Effector memory CD4-positive, alpha-beta T cell (primary cell): ENCODE data around the gene FBXO4.

Experiments
- DNase-seq, 3 donors: peaks; one replicate each; pipeline ENCODE4 v3.0.0-alpha.2; 2020
- H3K27ac ChIP-seq: 2 replicates; pipeline ENCODE4 v1.7.0; 2013; ENCODE audit warnings: mild to moderate bottlenecking, low read length, moderate library complexity; ENCODE audit not compliant: insufficient read depth, poor library complexity, severe bottlenecking
- H3K27me3 ChIP-seq: replicated peaks from 2 replicates; pipeline ENCODE4 v1.7.0; 2013; ENCODE audit warnings: mild to moderate bottlenecking, low read length; ENCODE audit not compliant: insufficient read depth, control insufficient read depth, poor library complexity, severe bottlenecking
- H3K36me3 ChIP-seq: 2 replicates; pipeline ENCODE4 v1.7.0; 2013; ENCODE audit warnings: mild to moderate bottlenecking, low read length, moderate library complexity; ENCODE audit not compliant: control insufficient read depth, insufficient read depth
- H3K4me1 ChIP-seq: 2 replicates; pipeline ENCODE4 v1.7.0; 2013; ENCODE audit warnings: low read length, mild to moderate bottlenecking; ENCODE audit not compliant: control insufficient read depth, insufficient read depth, poor library complexity, severe bottlenecking
- H3K4me3 ChIP-seq: 2 replicates; pipeline ENCODE4 v1.7.0; 2013; ENCODE audit warnings: low read length, low read depth, mild to moderate bottlenecking; ENCODE audit not compliant: insufficient read depth, poor library complexity, severe bottlenecking
- H3K9me3 ChIP-seq: 2 replicates; pipeline ENCODE4 v1.7.0; 2013; ENCODE audit warnings: mild to moderate bottlenecking, low read length, moderate library complexity; ENCODE audit not compliant: control insufficient read depth

The FBXO4 gene

DNA sequence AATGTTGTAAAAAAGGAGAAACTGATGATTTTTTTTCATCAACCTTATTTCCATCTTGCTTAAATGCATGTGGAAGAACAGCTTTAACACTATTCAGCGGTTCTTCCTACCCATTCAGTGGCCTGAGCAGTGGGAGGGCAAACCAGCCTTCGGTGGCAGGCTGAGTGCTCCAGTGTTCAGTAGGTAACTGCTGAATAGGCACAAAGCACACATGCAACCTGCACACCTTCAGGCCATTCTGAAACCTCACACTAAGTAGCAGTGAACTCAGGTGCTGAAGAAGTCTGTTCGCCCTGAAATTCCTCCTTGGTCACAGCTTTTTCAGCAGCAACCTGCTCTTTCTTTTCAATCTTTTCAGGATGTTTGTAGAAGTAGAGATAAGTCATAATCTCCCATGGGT, 26.1 kb downstream of the FBXO4 start:
- Histone ChIP-seq H3K27ac (no peak overlapping the region), H3K9me3 (no peaks in the 10 kb centered on the region), H3K36me3 (no peaks in the 10 kb centered on the region), H3K4me3 (no peak overlapping the region), H3K4me1 (no peaks in the 10 kb centered on the region), H3K27me3 (no peaks in the 10 kb centered on the region)
- no peak for DNase-seq

DNA sequence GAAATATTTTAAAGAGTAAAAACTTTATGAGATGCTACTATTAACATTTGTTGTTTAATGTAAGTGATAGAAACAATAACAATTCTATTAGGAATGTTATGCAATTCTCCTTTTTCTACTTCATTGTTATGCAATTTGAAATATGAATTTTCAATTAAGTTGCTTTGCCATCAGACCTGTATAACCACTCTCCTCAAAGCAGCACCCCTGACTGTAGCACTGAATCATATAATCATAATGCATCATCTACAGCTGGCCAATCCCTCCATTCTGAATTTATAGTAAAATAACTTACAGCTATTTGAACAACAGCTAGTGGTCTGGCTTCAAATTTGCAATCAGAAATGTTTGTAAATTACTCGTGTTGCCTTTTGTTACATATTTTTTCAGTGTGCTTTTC, 29.2 kb downstream of the FBXO4 start:
- Histone ChIP-seq H3K27me3 (no peaks in the 10 kb centered on the region), H3K36me3 (no peaks in the 10 kb centered on the region), H3K9me3 (peaks cover 1% of the 10 kb centered on the region), H3K4me1 (no peaks in the 10 kb centered on the region), H3K4me3 (no peak overlapping the region), H3K27ac (no peak overlapping the region)
- DNase-seq, result no peak

DNA sequence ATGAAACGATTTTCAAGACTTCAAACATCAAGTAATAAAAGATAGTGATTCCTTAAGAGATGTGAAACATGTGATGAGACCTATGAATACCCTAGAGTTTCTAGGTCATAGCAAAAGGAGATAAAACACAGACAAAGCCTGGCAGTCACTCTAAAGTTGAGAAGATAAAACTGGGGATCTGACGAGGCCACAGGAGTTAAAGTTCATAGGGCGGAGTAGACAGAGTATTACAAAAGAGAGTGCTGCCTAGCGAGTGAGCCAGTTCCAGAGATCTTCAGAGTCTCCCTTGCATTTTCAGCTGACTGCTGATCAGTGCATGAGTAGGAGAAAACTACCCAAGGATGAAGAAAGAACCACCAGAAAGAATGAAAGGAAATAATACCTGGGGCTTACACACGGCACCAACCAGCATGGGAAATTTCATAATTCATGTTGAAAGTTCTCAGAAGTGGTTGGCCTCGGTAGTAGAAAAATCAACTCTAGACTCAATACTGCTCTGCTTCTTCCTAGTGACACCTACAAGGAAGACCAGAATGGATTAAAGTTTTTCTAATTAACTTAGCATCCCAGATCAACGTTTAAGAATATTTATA, 30.4 kb downstream of the FBXO4 start:
- Histone ChIP-seq H3K27me3 (no peaks in the 10 kb centered on the region), H3K36me3 (no peaks in the 10 kb centered on the region), H3K27ac (no peak overlapping the region), H3K4me1 (no peaks in the 10 kb centered on the region), H3K4me3 (no peak overlapping the region), H3K9me3 (peaks cover 6% of the 10 kb centered on the region)
- DNase-seq, result no peak

DNA sequence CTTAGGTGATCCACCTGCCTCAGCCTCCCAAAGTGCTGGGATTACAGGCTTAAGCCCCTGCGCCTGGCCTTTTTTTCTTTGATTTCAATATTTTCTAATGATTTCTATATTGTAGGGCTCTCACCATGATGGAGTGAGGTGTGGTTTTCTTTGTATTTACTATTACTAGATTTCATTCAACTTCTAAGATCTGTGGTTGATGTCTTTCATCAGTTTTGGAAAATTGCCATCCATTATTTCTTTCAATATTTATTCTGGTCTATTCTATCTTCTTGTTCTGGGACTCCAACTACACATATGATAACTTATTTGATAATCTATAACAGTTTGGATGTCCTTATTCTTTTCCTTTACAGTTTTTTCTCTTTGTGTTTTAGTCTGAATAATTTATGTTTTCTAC, 31.9 kb downstream of the FBXO4 start:
- no peaks in the 10 kb centered on the region for H3K36me3 ChIP-seq
- H3K4me3 ChIP-seq, result no peak overlapping the region
- no peak overlapping the region for H3K27ac ChIP-seq

DNA sequence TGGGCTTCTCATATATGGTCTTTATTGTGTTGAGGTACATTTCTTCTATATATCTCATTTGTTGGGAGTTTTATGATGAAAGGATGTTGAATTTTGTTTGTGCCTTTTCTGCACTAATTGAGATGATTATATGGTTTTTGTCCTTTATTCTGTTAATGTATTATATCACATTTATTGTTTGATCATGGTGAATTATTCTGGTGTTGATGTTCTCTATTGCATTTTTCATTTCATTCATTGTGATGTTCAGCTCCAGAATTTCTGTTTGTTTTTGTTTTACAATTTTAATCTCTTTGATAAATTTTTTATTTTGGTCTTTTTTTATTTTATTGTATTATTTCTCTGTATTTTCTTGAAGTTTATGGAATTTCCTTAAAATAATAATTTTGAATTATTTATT, 35.4 kb downstream of the FBXO4 start:
- Histone ChIP-seq H3K4me3 (no peak overlapping the region), H3K36me3 (no peaks in the 10 kb centered on the region), H3K9me3 (peaks cover 14% of the 10 kb centered on the region), H3K27ac (no peak overlapping the region), H3K4me1 (no peaks in the 10 kb centered on the region), H3K27me3 (no peaks in the 10 kb centered on the region)
- DNase-seq, result no peak

More for the DNA sequence above, 31.9 kb downstream of the FBXO4 start:
- no peak for DNase-seq
- Histone ChIP-seq H3K4me1 (no peaks in the 10 kb centered on the region), H3K27me3 (no peaks in the 10 kb centered on the region), H3K9me3 (peaks cover 14% of the 10 kb centered on the region)

- no peaks in the 10 kb centered on the region for H3K36me3 ChIP-seq
- H3K27me3 ChIP-seq, result no peaks in the 10 kb centered on the region
- H3K4me3 ChIP-seq, result no peak overlapping the region
These were observed 36.7 kb downstream of the FBXO4 start for GRCh38 chr5:41961736-41962135.

DNA sequence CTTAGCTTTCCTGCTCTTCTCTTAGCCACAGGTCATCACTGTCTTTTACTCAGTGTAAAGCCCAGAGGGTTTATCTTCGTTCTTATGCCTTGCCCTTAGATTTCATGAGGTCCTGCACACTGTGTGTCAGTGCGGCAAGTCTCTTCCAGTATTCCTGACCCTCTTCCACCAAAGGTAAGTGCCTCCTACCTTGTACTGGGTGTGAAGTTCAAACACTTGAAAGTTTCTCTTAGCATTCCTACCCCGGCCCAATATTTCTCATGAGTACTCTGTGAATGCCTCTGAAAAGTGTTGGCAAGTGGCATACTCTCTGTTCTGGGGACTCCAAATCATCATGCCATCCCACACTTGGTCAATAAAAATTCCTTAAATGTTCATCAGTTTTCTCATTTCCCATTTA, 37.4 kb downstream of the FBXO4 start:
- Histone ChIP-seq H3K4me3 (no peak overlapping the region), H3K27ac (no peak overlapping the region), H3K4me1 (no peaks in the 10 kb centered on the region), H3K9me3 (peaks cover 14% of the 10 kb centered on the region), H3K27me3 (no peaks in the 10 kb centered on the region), H3K36me3 (no peaks in the 10 kb centered on the region)
- no peak for DNase-seq

More at GRCh38 chr5:41961736-41962135, 36.7 kb downstream of the FBXO4 start:
- Histone ChIP-seq H3K9me3 (peaks cover 14% of the 10 kb centered on the region), H3K4me1 (no peaks in the 10 kb centered on the region), H3K27ac (no peak overlapping the region)
- DNase-seq, result no peak

DNA sequence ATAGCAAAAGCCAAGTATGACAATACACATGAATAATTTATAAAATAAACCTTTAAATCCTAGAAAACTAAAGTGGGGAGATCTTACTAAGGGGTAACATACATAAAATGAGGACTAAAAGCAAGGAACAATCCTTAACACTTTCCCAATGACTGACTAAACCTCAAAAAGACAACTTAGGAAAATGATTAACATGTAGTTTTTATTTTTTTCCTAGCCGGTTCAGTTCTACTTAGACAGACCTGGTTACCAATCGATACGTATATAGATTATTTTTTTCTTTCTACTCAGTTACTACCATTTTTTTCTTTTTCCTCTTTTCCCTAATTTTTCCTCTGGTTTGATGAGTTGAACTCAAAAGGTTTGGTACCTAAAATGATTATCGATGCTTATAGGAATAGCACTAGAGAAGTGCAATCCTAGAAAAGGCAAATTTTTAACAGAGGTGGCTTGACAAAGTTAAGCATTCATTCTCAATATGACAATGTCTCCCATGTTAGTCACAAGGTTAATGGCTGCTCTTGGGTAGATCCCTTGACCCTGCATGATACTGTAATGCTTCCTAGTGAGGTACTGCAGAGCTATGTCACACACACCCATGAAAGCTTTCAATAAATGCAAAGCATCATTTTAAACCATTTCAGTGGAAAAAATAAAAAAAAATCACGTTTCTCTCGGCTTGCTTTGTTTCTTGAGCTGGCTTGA, 41.5 kb downstream of the FBXO4 start:
- H3K9me3 ChIP-seq, result peaks cover under 1% of the 10 kb centered on the region
- no peaks in the 10 kb centered on the region for H3K4me1 ChIP-seq
- H3K36me3 ChIP-seq, result no peaks in the 10 kb centered on the region
- H3K27me3 ChIP-seq, result no peaks in the 10 kb centered on the region
- DNase-seq, result no peak
- H3K27ac ChIP-seq, result no peak overlapping the region
- H3K4me3 ChIP-seq, result no peak overlapping the region

DNA sequence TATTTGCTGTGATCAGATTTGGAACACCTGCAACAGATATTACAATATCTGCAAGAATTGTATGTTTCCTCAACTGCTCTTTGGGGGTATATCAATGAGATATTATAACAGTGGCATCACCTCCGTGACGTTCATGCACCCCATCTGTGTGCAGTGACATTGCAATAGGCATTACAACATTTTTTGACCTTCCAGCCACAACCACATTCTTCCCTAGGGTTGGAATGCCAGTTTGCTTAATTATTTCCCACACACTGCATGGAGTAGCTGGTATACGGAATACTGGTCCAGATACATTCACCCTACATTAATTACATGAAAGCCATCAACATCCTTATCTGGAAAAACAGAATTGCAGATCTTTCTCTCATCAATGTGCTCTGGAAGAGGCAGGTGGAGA, 42.3 kb downstream of the FBXO4 start:
- no peaks in the 10 kb centered on the region for H3K27me3 ChIP-seq
- no peaks in the 10 kb centered on the region for H3K36me3 ChIP-seq
- no peak for DNase-seq
- no peak overlapping the region for H3K4me3 ChIP-seq
- H3K27ac ChIP-seq, result no peak overlapping the region
- no peaks in the 10 kb centered on the region for H3K9me3 ChIP-seq
- H3K4me1 ChIP-seq, result no peaks in the 10 kb centered on the region

- Histone ChIP-seq H3K9me3 (no peaks in the 10 kb centered on the region), H3K27ac (no peak overlapping the region), H3K4me1 (no peaks in the 10 kb centered on the region), H3K4me3 (no peak overlapping the region), H3K36me3 (no peaks in the 10 kb centered on the region), H3K27me3 (no peaks in the 10 kb centered on the region)
- no peak for DNase-seq
These were observed 43.2 kb downstream of the FBXO4 start for GRCh38 chr5:41968153-41968723.
